Activated T-cell treated with anti-CD3 and anti-CD28 coated beads for 48 hours (primary cell): ENCODE measurements around the gene FBLIM1.

Experiments used
- DNase-seq: peaks from one replicate; pipeline ENCODE4 v3.0.0-alpha.2; 2020; ENCODE audit warnings: low read depth

FBLIM1 gene

DNA sequence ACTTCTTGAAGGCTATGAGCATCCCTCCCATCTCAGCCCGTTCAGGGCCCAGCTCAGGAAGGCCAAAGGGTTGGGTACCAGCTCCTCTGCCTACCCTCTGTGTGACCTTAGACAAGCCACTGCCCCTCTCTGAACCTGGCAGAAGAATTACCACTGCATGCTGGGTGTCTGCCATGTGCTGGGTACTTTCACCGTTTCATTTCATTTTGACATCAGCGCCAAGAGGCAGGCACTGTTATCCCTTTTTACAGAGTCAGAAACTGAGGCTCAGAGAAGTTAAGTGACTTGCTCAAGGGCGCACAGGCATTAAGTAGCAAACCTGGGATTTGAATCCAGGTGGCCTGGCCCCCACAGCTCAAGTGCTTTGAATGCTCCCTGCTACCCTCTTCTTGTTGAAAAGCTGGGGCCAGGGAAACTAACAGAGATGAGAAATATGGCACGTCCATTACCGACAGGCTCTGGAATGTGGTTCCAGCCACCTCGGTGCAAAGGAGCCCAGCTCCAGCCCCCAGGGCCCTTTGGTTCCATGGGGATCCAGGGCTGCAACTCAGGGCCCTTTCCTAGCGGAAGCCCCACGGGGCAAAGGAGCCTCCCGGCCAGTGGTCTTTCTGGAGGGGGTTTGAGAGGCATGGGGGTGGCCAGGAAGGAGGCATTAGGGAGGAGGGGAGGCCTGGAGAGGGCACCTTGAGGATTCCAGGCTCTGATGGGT is 9.8 kb upstream of the FBLIM1 start:
- DNase-seq = no peak

DNA sequence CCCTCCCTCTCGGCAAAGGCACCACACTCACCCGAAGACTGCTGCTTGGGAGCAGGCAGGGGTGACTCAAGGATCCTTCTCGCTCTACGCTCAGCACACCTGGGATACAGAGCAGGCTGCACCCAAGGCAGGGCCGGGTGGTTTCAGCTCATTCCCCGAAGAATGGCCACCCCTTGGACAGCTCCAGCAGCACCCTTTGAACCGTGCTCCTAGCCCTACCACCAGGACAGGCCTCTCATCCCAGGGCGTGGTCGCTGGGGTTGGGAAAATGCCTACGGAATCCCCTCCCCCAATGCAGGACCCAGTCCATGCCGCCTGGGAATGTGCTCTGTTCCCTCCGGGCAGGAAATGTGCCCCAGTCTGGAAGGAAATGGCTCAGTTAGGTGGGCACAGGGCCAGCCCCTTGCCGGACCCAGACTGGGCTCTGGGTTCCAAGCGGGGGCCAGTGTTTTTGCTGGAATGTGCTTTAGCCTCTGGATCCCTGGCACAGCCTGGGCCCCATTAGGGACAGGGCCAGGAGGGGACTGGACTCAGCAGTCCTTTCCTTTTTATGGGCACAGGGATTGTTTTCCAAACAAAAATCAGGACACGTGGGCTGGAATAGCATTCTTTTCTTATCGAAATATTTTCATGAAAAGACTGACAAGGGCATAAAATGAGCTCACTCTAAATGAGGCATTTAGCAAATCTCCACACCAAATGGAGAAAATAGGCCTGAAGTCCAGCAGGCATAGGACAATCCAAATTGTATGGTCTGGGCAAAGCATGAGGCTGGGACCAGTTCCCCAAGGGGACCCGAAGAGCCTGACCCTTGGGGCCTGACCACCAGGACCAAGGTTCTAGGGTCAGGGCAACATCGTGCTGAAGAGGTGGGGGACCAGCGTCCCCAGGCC is 8.9 kb upstream of the FBLIM1 start:
- no peak for DNase-seq

DNA sequence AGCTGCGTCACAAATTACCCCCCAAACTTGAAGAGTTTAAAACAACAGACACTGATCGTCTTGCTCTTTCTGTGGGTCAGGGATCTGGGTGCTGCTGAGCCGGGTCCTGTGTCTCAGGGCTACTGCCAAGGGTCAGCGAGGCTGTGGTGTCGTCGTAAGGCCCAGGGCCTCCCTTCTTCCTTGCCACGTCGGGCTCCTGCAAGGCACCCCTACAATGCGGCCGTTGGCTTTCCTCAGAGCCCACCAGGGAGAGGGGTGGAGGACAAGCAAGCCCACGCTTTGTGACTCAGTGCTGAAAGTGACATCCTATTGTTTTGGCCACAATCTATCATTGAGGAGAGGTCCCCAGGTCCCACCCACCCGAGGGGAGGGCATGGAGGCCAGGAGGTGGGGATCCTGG is 7.7 kb upstream of the FBLIM1 start:
- no peak for DNase-seq

DNA sequence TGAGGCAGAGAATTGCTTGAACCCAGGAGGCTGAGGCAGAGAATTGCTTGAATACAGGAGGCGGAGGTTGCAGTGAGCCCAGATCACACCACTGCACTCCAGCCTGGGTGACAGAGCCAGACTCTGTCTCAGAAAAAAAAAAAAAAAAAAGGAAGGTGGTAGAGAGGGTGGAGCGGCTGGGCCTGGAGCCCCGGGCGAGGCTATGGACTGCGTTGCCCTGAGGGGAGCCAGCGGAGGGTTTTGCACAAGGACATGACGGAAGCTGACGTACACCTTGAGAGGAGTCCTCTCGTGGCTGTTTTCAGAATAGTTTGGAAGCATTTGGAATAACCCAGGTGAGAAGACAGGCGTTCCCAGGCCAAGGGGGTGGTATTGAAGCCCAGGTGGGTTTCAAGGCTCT is 6.9 kb upstream of the FBLIM1 start:
- no peak for DNase-seq

DNA sequence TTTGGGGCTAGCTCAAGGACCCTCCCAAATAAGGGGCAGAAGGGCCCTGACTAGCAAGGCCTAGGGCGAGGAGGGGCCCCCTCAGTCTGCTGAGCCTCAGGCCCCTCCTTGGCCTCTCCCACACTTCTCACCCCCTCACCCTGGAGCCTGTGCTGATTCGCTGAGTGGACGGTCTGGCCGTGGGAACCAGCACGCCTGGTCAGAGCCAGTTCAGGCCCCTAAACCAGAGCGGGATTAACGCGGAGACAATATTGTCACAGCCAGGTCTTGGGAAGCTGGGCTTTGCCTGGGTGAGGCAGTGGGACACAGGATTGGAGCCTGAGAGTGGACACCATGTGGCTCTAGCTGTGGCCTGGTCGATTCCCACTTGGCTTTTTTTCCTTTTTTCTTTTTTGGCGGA is 4.8 kb upstream of the FBLIM1 start:
- no peak for DNase-seq

DNA sequence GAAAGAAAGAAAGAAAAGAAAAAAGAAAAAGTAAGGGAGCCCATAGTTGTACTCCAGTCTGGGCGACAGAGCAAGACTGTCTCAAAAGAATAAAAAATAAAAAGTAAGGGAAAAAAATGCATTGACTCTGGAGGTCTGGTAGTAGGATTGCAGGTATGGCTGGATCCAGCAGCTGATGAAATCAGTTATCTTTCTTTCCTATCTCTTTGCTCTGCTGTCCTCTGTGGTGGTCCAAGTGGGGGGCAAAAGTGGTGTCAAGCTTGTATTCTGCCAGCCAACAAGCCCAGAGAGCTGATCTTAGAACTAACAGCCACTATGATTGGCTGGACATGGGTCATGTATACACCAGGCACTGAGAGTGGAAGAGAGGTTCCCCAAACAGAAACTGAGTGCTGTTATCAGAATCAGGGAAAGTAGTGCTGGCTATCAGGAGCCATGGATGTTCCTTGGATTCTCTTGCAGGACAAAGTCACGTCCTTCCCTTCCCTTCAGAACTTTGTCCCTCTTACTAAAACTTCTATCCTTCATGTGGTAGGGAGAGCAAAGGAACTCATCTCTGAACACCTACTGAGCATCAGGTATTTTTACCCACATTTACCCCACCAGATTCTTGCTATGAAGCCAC is 3.5 kb upstream of the FBLIM1 start:
- DNase-seq = no peak

DNA sequence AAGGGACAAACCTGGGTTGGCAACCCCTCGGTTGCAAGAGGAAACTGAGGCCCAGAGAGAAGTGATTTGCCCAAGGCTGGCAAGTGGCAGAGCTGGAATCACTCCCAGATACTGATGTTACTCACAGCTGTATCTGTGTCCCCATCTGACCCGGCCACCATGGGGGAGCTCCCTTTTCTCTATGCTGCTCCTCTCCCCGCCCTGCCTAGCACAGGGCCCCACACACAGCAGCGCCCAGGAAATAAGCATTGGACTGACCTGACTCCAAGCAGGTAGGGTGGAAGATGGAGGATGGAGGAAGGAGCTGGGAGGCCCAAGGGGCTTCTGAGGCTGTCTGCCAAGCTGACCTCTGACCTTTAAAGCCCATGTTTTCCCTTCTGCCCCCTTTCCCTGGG is 3.0 kb upstream of the FBLIM1 start:
- DNase-seq = no peak

DNA sequence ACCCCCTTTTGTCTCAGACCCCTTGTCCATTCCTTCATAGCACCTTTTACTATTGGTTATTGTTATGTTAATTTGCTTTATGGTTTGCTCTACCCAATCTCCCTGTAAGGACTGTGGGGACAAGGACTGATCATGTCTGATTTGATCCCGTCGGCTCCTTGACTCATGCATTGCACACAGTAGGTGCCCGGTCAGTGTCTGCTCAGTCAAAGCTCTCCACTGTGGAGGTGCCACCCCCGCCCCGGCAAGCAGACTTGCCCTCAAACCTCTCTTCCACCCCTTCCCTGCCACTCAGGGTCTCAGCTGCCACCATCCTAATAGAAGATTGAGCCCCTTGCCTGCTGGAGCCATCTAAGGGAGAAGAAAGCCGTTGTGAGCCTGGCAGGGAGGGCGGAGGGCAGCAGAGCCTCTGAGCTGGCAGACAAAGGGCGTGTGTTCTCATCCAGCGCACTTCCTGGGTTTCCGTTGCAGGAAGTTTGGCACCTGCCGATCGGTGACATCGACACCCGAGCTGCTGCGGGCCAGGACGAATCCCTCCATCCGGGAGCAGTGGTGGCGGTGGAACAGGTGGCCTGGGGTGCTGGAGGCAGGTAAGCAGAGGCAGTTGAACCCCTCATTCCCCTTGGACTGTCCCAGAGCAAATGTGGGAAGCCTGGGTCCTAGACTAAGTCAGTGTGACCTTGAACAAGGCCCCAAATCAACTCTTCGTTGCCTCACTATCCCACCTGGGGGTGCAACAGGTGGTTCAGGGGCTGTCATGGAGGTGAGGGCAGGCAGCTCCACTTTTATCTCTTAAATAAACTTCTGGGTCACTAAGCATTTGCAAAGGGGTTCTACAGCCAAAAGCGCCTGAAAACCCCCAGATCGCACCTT is 2.2 kb upstream of the FBLIM1 start:
- no peak for DNase-seq

DNA sequence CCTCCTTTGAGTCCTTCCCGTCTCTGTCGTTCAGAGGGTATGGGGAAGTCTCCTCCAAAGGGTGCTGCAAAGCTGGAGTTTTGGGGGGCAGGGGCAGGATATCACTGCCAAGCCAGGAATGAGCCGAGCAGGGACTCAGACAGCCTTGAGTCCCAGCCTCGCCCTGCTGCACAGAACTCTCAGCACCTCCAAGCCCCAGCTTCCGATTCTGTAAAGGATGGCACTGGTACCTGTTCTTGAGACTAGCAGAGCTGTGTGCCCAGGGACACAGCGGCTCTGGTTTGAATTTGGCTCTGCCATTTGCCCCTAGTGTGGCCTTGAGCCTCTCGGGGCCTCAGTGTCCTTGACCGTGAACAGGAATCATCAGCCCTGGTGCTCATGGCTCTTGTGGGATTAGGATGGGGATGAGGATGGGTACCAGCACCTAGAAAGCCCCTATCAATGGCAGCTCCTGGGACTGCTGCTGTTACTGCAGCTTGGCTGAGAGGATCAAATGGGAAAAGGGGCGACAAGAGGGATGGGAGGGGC is 1.5 kb upstream of the FBLIM1 start:
- no peak for DNase-seq

DNA sequence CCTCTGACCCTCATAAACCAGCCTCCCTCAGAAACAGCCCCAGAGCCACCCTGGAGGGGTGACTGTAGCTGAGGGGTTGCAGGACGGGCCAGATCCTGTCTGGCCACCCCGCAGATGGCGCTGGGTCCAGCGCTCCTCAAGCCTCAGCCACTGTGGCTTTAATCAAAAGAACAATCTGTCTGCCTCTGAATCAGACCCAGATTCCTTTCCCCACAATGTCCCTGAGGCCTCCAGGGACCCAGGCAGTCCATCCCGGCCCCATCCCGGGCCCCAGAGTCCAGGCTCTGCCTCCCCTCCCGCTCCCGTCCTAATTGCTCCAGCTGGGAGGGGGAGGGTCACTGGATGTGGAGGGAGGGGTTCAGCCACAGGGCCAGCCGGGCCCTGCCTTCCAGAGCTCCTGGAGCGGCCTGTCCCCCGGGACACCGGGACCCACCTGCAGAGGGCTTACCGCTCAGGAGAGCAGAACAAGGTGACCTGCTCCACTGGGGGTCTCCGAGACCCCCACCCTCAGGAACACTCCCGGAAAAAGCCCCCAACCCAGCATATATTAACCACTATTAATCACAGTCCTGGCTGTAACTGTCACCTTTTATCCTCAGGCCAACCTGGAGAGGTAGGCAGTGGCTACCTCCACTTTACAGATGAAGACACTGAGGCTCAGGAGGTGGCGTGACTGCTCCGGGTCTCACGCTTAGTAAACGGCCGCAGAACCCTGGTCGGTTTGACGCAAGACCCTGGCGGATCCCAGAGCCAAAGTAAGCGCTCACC is 836 bp upstream of the FBLIM1 start:
- DNase-seq = no peak

DNA sequence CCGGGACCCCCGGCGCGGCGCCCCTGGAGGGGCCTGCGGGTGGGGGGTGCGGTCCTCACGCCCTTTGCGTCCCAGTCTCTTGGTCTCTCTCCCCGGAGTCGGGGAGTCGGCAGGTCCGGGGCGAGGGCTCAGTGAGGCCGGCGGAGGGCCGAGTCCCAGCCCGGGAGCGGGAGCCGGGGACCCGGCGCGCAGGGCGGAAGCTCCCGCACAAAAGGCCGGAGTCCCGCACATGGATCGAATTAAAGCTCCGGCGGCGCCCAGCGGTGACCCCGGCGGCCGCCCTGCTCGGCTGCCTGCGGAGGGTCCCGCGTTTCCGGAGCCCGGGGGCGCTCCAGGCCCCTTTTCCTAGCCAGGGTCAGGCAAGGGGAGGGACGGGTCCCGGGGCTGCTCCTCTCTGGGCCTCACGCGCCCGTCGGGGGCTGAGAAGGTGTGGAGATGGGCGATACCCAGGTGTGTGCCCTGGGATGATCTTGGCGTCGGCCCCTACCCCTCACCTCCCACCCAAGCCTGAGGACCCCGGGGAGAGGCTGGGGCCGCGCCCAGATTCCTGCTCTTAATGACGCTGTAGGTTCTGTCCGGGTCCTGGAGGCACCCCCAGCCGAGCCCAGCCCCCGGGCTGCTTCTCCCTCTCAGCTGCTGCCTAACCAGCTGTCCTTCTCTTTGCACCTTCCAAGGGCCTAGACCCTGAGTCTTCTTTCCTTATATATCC is 512 bp downstream of the FBLIM1 start:
- no peak for DNase-seq

DNA sequence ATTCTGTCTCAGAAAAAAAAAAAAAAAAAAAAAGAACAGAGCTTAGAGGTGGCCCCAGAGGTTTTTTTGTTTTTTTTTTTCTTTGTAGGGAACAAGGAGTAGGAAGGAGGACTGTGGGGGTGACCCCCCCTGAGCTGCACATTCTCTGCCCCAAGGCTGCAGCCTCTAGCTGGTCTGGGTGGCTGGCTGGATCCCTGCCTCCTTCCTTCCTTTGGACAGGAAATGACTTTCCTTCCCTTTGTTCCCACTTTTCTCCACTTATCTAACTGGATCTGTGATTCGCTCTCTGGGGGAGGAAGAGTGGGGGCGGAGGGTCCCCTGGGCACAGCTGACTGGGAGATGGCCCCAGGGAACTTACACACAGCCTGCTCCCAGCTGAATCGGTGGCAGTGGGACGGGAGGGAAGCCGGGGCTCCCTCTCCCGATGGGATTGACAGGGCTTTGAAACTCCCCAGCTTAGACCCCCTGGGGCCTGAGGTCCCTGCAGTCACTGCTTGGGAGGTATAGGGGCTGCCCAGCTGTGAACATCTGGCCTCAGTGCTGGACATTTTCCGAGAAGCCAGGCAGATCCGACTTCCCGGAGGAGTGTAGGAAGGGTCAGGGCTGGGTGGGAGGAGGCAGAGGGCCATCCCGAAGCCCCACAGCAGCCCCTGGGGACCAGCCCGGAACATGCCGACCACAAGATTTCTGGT is 2.1 kb downstream of the FBLIM1 start:
- no peak for DNase-seq

DNA sequence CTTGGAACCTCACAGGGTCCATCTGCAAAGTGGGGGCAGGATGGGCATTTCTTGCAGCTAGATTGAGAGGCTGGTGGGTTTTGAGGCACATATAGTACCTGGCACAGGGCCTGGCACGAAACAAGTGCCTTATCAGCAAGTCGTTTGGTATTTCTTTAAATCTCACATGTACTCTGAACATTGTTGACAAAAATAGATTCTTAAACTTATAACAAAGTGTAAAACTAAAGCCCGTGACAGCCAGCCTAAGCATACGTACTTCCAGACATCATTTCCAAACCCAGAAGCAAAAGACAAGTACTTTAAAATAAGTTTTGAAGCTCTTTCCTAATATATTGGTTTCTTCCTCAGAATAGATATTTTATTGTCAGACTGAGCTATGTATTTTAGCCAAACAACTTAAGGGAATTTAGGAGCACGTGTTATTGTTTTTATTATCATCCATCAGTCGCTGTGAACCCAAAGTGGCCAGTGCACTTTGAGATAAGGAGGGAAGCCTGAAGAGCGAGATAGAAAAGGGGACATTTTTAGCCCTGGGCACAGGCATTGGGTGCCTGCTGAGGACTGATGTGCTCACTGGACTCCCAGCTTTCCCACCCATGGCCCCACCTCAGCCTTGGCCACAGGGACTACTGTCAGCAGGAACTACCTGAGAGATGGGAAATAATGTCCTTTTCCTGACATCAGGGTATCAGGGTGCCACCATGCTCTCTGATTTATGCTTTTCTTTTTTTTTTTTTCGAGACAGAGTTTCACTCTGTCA is 3.0 kb downstream of the FBLIM1 start:
- no peak for DNase-seq

DNA sequence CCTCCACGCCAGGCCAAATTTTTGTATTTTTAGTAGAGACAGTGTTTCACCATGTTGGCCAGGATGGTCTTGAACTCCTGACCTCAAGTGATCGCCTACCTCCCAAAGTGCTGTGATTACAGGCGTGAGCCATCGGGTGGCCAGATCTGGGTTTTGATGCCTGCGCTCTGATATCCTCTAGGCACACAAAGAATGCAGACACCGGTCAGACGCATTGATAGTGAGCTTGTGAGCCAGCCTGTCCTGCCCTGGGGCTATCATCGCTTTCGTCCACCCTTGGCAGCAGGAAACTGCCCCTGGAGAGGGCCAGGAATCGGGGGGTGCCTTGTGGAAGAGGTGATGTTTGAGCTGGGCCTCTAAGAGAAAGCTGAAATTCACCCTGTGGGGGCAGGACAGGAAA is 4.0 kb downstream of the FBLIM1 start:
- DNase-seq = no peak

DNA sequence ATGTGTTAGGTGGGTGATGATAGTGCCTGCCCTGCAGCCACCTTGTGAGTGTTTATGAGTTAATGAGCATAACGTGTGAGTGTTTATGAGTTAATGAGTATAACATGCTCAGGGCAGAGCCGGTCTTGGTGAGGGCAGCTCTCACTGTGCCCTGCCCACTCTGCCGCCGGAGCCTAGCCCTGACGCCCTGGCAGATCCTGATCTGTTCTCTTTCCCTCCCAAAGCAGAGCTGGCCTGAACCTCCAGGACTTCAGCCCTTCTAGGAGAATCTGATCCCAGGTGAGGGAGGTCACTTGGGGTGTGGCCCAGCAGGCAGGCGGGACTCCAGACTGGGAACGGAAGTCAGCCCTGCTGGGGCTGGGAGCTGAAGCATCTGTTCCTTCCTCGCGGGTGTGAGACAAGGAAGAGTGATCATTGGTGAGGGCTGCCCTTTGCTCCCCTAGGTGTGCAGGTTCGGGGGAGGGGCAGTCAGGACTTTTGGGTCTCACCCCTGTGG is 5.7 kb downstream of the FBLIM1 start:
- DNase-seq = no peak

DNA sequence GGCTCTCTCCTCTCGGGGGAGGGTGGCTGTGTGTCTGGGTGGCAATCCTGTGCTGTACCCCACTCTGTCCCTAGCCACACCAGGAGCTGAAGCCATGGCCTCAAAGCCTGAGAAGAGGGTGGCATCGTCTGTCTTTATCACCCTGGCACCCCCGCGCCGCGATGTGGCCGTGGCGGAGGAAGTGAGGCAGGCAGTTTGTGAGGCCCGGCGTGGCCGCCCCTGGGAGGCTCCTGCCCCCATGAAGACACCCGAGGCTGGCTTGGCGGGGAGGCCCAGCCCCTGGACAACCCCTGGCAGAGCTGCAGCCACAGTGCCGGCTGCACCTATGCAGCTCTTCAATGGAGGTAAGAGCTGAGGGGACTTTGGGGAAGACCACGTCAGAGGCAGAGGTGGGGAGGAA is 6.3 kb downstream of the FBLIM1 start:
- DNase-seq = no peak

DNA sequence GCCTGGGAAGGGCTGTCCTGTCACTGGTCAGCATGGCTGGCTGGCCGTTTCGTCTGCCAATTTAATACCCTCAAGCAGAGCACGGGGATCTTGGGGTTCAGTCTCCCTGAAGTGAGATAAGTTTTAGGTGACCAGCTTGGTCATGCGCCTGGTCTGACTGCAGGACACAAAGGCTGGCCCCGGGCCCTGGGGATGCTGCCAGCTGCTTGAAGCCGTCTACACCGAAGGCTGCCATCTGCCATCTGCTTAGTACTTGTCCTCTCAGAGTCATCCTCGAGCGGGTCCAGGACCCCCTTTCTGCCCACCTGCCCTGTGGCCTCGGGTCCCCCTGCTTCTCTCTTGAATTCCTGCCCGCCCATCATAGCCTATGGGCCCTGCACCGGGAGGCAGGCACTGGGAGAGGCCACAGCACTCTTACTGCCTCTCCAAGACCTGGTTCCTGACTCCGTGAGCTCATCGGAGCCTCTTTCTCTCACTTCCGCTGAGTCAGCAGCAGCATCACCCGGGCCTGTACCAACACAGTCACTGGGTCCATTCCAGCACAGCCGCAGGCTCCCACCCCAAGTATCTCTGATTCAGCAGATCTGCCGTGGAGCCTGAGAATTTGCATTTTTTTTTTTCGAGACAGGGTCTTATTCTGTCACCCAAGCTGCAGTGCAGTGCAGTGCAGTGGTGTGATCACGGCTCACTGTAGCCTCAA is 7.0 kb downstream of the FBLIM1 start:
- DNase-seq = no peak

DNA sequence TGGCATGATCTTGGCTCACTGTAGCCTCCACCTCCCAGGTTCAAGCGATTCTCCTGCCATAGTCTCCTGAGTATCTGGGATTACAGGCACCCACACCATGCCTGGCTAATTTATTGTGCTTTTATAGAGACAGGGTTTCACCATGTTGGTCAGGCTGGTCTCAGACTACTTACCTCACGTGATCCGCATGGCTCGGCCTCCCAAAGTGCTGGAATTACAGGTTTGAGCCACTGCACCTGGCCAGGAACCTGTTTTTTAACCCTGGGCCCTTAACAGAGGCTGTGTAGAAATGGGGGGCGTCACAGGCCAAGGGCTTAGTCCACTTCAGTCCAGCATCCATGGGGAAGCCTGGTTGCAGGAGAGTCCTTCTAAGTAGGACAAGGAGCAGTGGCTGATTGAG is 9.3 kb downstream of the FBLIM1 start:
- no peak for DNase-seq
